Hindlimb muscle (tissue), 1 donor: ENCODE results near the gene NOL3. TPM values are rescaled to one million over a fixed set of nuclear protein-coding genes. Genes with fewer than 3 reads are reported as not detected.

ENCODE experiments used
- DNase-seq: peaks from one replicate; pipeline ENCODE4 v3.0.0-alpha.2; 2013
- polyA plus RNA-seq: library from polyadenylated mRNA; unstranded; fragments of 120-200 nt; gene quantifications from one replicate; pipeline ENCODE4 v1.2.1, GENCODE V29; 2013; ENCODE audit not compliant: insufficient read length

The NOL3 gene
- polyA plus RNA-seq, 1 donor, result 44.3 TPM

DNA sequence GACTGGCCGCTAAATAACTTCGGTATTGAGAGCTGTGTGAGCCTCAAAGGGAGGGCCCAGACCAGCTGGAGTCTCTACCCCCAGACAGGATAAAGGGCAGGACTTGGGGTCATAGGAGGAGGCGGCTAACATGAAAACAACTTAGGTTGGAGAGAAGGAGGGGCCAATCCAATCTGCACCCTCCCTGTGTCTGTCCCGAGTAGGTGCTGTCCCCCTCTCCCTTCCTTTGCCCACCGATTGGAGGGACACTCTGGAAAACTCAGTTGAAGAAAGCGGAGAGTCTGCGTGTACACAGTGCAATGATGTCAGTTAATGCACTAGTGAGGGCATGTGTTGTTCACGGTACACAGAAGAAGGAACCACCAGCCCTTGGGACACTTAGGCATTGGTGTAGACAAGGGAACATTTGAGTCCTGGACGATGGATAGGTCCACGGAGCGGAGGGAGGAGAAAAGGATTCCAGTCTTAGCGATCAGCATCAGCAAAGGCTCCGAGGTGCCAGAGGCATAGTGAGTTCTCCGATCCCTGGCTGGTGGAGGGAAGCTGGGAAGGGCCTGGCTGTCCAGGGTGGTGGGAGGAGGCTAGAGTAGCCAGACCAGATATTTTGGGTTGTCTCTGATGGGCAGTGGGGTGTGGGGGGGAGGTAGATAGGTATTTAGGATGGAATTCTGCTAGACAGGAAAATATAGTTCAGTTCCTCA, 761 bp downstream of the NOL3 start:
- DNase-seq, result no peak

DNA sequence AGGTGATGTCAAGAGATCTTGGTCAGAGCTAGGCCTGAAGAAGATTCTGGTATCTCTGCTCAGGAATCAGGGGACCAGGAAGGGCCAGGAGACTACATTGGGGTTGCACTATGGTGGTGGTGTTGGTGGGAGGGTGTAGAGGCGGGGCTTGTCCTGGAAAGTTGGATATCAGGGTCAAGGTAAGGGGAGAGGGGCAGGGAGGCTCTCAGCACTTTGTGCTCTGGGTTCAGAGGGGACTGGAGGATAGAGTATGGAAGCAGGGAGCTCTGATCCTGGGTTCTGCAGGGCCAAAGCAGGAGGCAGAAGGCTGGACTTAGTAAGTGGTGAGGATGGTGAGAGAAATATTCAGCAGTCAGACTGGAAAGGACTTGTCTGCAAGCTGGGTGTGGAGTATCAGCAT, 3.0 kb downstream of the NOL3 start:
- no peak for DNase-seq

- peak; percentile 74 for DNase-seq
Measured at GRCh38 chr16:67173808-67174705, 3.7 kb downstream of the NOL3 start.

- no peak for DNase-seq
Measured at GRCh38 chr16:67174706-67175231, 4.4 kb downstream of the NOL3 start.

GRCh38 chr16:67176662-67177061, 6.3 kb downstream of the NOL3 start:
- no peak for DNase-seq

DNA sequence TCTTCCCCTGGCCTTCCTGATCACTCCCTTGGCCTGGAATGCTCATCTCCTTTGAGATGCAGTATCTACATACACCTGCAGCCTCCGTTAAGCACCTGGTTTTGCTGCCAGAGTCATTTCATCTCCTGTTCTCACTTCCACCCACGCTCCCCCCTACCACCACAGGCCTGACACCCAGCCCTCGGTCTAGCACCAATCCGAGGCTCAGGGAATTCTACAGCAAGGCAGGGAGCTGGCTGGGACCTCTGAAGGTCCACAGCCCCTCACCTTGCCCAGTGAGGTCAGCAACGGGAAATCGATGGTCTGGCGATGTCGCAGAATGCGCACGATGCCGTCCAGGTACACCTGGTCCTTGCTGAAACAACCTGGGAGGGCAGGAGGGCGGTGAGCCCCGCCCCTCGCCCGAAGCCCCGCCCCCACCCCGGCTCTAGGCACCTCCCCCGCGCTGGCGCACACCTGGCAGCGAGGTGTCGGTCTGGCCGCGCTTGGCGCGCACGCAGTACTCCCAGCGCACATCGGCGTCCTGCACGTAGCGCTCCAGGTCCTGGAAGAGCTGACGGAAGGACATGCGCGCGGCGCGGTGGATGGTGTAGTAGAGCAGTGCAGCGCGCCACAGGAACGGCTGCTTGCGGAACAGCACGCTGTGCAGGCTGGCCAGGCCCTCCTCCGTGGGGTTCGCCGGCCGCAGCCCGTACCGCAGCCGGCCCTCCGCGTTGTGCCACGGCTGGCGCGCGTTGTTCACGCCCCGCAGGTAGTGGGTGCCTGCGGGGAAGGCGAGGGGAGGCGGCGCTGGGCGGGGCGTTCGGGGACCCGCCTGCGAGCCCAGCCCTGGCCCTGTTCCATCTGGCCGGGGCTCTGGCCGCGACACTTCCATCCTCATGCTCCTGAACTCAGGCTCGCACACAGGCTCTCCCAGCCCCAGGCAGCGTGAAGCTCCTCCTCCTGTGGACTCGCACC, 7.7 kb downstream of the NOL3 start:
- peak; percentile 57 for DNase-seq

GRCh38 chr16:67179421-67180080, 9.2 kb downstream of the NOL3 start:
- no peak for DNase-seq

- no peak for DNase-seq
Measured at GRCh38 chr16:67180166-67180565, 9.8 kb downstream of the NOL3 start.

DNA sequence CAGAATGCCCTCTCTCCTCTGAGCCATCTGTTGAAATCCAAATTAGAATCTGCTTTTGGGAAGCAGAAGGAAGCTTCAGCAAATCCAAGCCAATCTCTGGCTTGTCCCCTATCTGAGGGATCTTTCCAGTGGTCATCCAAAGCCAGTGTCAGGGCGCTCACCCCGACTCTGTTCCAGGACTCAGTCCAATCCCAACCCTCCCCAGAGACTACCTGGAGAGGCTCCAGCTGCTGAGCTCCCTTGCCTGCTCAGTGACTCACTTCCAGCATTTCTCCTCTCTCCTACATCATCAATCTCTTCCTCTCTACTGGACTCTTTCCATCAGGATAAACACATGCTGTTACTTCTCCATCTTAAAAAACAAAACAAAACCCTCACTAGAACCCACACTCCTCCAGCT, 11.0 kb downstream of the NOL3 start:
- no peak for DNase-seq

DNA sequence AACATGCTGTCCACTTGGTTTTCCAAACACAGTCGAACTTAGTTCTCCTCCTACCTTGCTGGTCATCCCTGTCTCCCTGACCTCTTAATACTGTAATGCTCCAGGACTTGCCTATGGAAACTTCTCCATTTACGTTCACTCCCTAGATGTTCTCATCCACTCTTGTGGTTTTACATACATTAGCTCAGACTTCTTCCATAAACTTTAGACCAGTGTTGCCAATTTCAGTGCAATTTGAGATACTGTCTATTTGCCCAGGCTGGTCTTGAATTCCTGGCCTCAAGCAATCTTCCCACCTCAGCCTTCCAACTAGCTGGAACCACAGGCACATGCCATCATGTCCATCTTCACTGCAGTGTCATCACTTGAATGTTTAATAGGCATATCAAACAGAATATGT, 11.9 kb downstream of the NOL3 start:
- DNase-seq, result no peak

GRCh38 chr16:67183284-67183626, 12.9 kb downstream of the NOL3 start:
- no peak for DNase-seq

- DNase-seq, result peak; percentile 96
Measured at GRCh38 chr16:67183627-67184452, 13.5 kb downstream of the NOL3 start, which contains the start of gene MATCAP1. Gene MATCAP1 (minus strand): TSS chr16:67183963. CDS start chr16:67180610, 3,353 bp downstream.

DNA sequence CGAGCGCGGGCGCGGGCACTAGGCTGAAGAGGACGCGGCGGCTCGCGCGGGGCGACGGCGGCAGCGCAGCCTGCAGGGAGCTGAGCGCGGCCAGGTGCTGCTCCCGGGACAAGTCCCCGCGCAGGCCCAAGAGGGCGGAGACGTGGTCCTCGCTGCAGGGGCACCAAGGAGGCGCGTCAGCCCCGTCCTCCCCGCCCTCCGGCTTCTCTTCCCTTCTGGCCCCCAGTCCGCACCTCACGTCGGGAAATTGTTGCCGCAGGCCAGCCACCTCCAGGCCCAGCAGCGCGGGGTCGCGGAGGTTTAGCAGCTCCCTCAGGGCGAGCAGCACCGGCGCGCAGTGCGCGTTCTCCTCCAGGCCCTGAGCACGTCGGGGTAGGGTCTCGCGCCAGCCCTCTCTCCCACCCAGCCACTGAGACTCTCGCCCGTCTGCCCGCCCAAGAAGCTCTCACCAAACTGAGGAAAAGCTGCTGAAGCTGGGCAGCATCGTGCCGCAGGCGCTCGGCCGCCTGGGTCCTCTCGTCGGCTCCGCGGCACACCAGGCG, 14.2 kb downstream of the NOL3 start:
- DNase-seq, result no peak

- peak; percentile 89 for DNase-seq
Measured at GRCh38 chr16:67184995-67185650, 14.8 kb downstream of the NOL3 start.

DNA sequence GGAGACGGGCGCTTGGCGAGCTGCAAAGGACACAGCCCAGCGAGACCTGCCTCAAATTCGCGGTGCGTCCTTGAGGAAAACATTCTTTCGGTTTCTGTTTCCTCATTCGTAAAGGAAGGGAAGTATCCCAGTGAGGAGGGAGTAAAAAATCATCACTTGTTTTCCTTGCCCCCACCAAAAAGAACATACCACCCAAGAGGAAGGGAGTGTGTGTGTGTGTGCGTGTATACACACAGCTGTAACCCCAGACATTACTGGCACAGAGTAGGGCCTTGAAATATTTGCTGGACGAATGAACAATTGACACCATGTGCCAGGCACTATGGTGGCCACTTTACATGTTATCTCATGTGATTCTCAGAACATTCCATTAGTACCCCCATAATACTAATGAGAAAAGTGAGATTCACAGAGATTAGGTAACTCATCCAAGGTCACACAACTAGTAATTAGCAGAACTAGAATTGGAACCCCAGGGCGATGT, 15.4 kb downstream of the NOL3 start:
- no peak for DNase-seq

GRCh38 chr16:67186550-67186950, 16.2 kb downstream of the NOL3 start:
- DNase-seq, result no peak

- no peak for DNase-seq
Measured at GRCh38 chr16:67187175-67187890, 17.0 kb downstream of the NOL3 start.

DNA sequence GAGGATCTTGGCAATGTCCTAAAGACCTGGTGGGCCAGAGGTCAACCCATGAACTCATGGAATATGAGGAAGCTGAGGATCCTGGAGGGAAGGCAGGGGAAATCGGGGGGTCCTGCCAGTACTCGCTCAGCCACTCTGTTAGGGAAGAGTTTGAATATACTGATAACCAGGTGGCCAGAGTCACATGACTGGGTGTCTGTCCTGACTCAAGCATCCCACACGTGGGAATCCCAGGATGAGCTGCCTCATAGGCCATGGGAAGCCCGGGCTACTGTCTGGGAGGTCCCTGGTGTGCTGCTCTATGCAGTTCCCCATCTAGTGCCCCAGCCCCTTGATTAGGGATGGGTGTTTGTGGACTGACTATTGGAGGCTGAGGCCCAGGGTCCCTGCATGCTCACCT, 18.0 kb downstream of the NOL3 start:
- no peak for DNase-seq

GRCh38 chr16:67188798-67189197, 18.5 kb downstream of the NOL3 start:
- DNase-seq, result no peak
